GM04504 (cell line): ENCODE data around the gene CDKN1B.

ENCODE experiments used
- DNase-seq: peaks from one replicate; pipeline ENCODE4 v3.0.0-alpha.2; 2012; ENCODE audit warnings: low read depth

CDKN1B gene

DNA sequence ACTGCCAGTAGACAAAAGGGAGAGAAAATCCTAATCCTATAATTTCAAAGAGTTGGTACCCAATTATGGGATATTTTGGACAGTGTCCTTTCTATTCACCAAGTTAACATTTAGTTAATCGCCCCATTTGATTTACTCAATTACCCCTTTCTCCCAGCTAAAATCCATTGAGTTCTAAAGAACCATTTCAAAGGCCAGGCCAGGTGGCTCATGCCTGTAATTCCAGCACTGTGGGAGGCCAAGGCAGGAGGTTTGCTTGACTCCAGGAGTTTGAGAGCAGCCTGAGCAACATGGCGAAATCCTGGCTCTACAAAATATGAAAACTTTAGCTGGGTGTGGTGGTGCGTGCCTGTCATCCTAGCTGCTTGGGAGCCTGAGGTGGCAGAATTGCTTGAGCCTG is 15.7 kb upstream of the CDKN1B start:
- DNase-seq = no peak

DNA sequence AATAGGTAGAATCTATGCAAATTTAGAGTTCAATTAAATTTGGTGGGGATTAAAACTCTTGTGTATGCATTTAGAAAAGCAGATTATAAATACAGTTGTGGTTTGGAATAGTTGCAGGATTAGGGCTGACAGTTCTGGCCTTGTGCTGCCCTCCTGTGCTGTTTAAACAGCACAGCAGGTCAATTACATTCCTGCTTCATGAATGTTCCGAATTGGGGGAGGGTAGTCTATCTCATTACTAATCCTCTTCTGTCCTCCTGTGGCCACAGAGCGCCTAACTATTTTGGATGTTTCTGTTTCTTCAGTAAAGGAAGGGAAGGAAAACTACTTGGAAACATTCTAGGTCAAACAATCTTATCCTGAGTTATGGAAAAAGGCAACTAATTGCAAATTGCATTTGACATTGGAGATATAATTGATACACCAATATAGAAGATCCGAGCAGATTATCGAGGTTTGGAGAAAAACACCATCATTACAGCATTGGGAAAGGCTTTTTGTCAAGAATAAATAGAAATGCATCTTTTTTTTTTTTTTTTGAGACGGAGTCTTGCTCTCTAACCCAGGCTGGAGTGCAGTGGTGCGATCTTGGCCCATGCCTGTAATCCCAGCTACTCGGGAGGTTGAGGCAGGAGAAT is 12.5 kb upstream of the CDKN1B start:
- peak; percentile 78 for DNase-seq

DNA sequence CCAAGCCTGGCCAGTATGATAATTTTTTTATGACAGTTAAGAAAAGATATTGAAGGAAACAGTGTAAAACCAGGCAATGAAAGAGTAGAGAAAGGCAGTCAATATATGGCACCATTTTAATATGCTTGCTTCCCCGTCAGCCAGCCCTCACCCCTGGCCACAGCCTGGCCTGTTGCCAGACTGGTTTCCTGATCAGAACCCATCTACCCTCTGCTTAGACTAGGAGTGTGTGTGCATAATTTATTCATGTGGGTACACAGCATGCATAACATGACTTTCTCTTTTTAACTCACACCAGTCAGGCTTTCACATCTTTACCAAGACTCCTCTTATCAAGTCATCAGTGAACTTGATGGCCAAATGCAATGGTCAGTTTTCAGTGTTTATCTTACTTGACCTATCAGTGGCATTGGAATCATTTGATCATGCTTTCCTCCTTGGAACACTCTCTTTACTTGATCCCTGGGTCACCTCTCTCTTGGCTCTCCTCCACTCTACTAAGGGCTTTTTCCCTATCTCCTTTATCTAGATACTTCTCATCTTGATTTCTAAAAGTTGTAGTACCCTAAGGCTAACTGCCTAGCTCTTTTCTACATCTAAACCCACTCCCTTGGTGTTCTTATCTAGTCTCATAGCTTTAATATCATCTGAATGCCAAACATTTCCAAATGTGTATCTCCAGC is 11.2 kb upstream of the CDKN1B start:
- DNase-seq = no peak

DNA sequence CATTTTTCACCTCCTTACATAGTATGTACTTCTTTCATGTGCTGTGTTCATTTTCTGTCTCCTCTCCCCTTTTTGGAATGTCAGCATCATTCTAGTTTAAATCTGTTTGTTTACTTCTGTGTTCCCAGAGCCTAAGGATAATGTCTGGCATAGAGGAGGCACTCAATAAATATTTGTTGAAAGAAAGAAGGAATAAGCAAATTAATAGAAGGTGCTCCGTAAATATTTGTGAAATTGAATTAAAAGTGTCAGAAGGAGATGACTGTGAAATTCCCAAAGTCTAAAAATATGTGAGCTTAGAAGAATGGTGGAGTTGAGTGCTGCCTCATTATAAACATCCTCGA is 3.3 kb upstream of the CDKN1B start:
- no peak for DNase-seq

DNA sequence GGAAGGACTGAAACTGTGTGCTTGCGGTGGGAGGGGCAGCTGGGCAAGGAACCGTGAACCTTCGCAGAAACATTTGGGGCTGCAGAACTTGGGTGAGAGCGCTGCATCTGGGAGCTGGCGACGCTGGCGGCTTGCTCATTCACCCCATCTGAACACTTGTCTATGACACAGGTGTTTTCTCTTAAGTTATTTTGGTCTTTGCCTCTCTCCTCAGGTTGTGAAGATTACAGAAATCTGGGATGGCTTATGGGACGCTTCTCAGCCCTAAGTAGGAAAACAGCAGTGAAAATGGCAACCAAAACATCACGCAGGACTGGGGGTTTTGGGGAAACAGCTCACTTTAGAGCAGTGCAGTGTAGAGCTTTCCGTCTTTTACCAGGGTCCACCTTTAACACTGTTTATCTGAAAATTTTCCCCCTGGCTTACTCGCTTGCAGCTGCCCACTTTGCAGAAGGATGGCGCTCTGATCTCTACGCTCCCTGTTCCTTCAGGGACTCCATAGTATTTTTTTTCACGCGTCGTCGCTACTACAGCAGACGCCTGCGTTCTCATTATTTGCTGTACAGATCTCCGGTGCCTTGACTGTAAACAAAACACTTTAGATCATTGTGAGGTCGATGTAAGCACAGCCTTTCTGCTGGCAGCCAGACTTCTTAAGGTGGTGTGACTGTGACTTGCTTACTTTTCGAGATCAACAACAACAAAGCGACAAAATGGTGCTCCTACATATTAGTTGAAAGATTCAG is 2.7 kb upstream of the CDKN1B start:
- no peak for DNase-seq

DNA sequence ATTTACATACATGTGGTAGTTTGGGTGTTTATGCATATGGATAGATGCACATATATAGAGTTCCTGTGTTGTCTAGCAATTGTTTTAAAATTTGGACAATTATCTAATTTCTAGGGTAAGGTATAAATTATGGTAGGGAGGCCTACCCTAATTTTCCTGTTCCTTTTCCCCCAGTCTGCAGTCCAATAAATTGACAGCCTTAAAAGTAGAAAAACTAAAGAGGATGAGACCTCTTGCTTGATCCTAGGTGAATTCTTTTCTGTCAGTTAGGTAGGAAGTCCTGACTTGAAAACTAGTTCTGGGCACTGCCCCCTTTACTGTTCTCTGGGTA is 2.1 kb upstream of the CDKN1B start:
- DNase-seq = no peak

DNA sequence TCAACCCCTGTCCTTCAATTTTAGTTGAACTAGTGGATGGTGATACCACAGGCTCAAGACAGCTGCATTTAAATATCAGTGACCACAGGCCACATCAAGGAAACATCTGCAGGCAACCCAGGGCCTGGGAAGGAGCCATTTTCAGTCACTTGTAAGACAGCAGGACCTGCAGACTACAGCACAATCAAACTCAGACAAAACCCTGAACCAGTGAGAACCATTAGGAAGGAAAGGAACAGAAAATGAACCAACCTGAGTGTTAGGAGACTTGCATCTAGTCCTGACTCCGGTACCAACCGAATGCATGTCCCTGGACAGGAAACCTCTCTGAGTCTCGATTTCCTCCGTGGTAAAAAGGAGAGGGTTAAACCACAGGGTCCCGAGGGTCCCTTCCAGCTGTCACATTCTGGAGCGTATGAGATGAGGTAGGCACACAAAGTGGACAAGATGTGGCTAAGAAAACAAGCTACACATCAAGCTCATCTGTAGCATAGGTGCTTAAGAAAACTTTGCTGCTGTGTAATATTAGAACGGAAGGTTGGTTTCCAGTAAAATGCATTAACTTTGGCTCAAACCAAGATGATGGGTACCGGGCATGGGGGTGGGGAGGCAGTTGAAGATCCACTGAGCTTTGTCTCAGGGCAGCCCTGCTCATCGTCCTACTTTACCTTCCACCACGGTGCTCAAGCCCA is 1.6 kb upstream of the CDKN1B start:
- DNase-seq = no peak

DNA sequence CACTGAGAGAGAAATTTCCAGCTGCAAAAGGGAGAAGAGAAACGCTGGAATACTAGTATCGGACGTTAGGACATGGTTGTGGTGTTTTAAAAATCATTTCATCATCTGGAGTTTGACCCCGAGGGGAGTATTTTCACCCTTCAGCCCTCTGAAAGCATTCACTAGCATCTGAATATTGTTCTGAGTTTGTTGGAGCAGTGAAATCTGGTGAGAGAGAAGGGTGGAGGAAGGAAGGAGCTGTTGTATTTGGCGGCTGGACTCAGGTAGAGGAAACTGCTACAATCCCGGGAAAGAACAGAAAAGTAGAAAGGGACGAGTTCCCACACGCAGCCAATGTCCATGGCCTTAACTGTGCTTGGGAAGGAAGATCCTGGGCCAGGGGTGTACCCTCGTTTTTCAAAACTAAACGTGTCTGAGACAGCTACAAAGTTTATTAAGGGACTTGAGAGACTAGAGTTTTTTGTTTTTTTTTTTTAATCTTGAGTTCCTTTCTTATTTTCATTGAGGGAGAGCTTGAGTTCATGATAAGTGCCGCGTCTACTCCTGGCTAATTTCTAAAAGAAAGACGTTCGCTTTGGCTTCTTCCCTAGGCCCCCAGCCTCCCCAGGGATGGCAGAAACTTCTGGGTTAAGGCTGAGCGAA is 896 bp upstream of the CDKN1B start:
- no peak for DNase-seq

DNA sequence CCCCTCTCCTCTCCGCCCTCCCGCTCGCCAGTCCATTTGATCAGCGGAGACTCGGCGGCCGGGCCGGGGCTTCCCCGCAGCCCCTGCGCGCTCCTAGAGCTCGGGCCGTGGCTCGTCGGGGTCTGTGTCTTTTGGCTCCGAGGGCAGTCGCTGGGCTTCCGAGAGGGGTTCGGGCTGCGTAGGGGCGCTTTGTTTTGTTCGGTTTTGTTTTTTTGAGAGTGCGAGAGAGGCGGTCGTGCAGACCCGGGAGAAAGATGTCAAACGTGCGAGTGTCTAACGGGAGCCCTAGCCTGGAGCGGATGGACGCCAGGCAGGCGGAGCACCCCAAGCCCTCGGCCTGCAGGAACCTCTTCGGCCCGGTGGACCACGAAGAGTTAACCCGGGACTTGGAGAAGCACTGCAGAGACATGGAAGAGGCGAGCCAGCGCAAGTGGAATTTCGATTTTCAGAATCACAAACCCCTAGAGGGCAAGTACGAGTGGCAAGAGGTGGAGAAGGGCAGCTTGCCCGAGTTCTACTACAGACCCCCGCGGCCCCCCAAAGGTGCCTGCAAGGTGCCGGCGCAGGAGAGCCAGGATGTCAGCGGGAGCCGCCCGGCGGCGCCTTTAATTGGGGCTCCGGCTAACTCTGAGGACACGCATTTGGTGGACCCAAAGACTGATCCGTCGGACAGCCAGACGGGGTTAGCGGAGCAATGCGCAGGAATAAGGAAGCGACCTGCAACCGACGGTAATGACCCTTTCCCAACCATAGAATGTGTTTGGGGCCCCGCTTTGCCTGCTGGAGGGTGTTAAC is 615 bp downstream of the CDKN1B start:
- no peak for DNase-seq

DNA sequence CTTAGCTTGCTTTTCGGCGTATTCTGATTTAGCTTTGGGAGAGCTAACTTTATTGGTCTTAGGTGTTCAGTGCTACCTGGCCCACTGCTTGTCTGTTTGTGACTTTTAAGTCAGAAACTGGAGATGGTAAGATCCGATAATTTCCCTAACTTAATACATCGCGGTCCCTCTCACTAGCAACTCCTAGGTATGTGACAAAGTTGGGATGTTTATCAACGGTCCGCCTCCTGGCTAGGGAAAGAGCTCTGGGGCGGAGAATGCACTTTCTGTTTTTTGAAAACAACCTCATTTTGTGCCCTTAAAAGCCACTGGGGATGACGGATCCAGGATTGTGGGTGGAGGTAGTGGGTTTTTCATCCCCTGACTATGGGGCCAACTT is 1.2 kb downstream of the CDKN1B start:
- no peak for DNase-seq

DNA sequence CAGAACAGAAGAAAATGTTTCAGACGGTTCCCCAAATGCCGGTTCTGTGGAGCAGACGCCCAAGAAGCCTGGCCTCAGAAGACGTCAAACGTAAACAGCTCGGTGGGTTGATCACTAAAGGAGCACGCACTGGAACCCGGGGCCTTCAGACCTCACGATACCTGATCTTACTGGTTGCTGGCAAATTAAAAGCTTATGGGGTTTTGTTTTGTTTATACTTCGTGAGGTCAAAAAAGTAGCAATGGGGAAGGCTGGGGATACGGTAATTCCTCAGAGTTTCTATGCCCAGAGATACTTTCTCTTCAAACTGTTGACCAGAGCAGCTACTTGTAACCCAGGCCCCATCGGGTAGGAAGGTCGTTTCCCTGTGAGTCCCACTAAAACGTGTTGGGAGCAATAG is 1.7 kb downstream of the CDKN1B start:
- DNase-seq = no peak

DNA sequence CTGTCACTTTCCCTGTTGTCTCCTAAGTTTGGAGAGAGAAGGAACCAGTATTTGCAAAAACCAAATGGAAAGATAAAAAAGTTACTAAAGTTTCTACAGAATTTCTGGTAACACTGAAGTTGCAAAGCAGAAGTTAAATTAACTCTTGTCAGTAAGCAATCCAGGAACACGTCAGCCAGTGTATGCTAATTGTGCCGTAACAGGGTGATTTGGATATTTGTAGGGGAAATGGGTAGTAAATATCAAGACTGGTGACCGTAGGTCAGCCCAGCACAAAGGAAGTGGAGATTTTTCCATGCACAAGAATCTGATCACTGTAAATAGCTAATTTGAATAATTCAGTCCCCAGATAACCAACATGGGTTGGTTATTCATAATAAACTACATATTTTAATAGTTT is 2.3 kb downstream of the CDKN1B start:
- DNase-seq = no peak

DNA sequence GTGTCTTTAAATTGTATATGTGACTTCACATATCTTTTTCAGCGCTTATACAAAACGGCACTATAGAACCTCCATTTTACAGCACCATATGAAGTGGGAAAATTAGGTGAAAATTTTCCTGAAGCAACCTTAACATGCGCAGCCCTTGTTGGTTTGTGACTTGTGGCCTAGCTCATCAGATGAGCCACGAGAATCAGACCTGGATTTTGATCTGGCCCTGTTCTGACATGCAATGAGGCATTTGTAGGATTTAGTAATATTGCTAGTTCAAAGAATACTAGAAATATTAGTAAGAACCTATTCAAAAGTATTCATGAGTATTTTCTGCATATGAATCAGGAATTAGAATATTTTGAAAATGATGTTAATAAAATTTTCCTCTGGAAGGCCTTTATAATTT is 2.9 kb downstream of the CDKN1B start:
- DNase-seq = no peak

DNA sequence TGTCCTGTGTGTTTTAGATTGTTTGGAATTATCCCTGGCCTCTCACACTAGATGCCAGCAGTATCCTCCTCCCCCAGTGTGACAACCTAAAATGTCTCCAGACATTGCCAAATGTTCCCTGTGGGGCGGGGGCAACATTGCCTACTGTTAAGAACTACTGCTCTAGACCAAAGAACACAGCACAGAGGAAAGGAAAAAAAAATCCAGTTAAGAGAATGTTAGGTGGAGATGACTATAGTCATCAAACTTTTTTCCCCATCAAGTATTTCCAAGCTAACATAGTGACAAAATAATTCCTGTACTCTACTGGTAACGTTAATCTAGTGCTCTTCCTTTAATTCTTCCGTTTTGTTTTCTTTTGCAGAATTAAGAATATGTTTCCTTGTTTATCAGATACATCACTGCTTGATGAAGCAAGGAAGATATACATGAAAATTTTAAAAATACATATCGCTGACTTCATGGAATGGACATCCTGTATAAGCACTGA is 3.5 kb downstream of the CDKN1B start:
- no peak for DNase-seq

DNA sequence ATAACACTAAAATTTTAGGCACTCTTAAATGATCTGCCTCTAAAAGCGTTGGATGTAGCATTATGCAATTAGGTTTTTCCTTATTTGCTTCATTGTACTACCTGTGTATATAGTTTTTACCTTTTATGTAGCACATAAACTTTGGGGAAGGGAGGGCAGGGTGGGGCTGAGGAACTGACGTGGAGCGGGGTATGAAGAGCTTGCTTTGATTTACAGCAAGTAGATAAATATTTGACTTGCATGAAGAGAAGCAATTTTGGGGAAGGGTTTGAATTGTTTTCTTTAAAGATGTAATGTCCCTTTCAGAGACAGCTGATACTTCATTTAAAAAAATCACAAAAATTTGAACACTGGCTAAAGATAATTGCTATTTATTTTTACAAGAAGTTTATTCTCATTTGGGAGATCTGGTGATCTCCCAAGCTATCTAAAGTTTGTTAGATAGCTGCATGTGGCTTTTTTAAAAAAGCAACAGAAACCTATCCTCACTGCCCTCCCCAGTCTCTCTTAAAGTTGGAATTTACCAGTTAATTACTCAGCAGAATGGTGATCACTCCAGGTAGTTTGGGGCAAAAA is 4.1 kb downstream of the CDKN1B start:
- no peak for DNase-seq

DNA sequence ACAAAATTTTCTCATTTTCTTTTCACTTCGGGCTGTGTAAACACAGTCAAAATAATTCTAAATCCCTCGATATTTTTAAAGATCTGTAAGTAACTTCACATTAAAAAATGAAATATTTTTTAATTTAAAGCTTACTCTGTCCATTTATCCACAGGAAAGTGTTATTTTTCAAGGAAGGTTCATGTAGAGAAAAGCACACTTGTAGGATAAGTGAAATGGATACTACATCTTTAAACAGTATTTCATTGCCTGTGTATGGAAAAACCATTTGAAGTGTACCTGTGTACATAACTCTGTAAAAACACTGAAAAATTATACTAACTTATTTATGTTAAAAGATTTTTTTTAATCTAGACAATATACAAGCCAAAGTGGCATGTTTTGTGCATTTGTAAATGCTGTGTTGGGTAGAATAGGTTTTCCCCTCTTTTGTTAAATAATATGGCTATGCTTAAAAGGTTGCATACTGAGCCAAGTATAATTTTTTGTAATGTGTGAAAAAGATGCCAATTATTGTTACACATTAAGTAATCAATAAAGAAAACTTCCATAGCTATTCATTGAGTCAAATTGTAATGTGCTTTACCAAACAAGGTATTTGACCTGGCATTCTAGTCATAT is 4.8 kb downstream of the CDKN1B start:
- DNase-seq = no peak

DNA sequence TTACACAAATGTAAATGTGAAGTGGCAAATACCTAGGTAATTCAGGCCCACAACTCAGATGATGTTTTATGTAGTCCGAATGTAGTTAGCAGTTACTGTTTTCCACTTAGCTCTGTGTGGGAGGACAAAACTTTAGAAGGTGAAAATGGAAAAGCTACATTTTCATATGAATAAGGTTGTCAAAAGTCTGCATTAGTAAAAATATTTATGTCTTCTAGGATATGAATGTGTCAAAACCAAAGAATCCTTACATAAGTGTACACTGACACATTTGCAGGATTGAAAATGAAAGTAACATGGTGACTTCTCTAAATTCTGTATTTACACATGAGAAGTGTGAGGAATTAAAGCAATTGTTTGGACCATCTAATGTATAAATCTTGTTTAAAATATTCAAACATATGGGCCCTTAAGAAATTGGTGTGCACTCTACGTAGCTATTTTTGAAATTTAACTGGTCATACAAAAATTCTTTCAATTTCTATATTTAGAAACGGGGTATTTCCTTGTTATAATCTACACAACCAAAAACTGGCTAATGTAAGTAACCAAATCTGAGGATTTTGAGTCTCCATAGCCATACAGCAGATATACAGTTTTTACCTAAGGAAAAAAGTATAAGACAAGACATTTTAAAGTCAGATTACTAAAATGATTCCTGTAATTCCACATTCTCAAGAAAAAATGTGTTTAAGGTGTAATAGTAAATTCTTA is 5.4 kb downstream of the CDKN1B start:
- DNase-seq = no peak

DNA sequence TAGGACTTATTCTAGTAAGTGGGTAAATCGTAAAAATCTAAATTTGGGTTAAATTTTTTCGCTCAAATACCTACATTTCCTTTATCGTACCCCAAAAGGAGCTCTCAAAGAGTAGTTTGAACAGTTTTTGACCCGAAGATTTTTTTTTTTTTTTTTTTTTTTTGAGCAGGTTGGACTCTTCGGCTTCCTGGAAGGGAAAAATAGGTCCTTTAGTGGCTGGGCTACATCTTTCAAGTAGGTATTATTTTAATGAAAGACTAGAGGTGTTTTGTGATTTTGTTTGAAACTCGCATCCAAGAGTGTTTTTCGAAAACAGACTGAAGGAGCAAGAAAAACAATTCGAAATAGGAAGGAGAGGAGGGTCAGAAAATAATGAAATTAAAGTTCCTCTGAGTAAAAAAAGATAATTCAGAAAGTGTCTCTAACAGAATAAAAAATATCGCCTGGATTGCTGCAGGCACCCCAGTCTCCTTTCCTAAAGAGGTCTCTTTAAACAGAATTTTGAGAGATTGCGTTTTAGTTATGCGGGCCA is 6.0 kb downstream of the CDKN1B start:
- DNase-seq = no peak

DNA sequence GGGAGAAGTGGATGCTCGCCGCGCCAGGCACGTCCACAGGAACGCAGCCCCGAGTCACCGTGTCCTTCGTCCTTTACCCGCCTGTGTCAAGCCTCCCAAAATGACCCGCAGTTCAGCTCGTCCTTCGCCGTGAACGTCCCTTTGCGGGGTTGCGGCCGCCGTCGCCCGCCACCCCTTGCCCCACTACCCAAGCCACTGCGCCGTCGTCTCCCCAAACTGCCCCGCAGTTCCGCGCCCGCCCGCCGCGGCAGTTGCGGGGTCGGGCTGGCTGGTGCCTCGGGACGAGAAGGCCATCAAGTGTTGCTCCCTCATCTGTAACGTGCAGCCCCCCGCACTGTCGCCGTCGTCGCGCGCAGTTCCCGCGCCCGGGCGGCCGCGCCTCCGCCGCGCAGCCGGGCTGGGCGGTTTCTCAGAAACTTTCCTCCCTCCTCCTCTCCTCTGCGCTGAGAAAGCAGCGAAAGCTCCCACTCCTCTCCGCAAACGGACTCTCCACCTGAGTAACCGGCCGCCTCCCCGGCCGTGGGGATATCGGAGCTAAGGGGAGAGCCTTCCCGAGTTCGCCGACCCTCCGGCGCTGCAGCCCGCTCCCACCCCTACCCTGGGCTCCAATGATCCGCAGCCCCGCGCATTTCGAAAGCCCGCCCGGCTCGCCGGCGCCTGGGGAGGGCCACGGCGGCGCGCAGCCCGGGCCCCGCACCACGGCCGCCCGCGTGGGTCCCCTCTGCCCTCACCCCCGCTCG is 6.7 kb downstream of the CDKN1B start:
- DNase-seq = no peak
